HFFc6 (cell line): ENCODE results near the gene UNKL. TPM values are rescaled to one million over a fixed set of nuclear protein-coding genes. Genes with fewer than 3 reads are reported as not detected.

ENCODE experiments used
- DNase-seq: peaks from one replicate; pipeline ENCODE4 v3.0.0-alpha.2; 2018
- H3K27ac Mint-ChIP-seq: 2 replicates; pipeline ENCODE4 v1.8.0; 2020; ENCODE audit warnings: mild to moderate bottlenecking, mixed read lengths
- H3K27me3 Mint-ChIP-seq: 2 replicates; pipeline ENCODE4 v1.8.0; 2021; ENCODE audit warnings: mild to moderate bottlenecking, moderate library complexity, mixed read lengths; ENCODE audit not compliant: insufficient read depth
- H3K36me3 Mint-ChIP-seq: 2 replicates; pipeline ENCODE4 v1.8.0; 2021; ENCODE audit warnings: low read depth, mixed read lengths
- H3K4me1 Mint-ChIP-seq: 2 replicates; pipeline ENCODE4 v1.8.0; 2020; ENCODE audit warnings: low read depth, mixed read lengths
- H3K4me3 Mint-ChIP-seq: 2 replicates; pipeline ENCODE4 v1.8.0; 2020; ENCODE audit warnings: mild to moderate bottlenecking, moderate library complexity, mixed read lengths
- H3K9me3 Mint-ChIP-seq: 2 replicates; pipeline ENCODE4 v1.8.0; 2020; ENCODE audit warnings: mild to moderate bottlenecking, mixed read lengths
- total RNA-seq, 6 experiments: library from RNA; stranded (reverse); fragmentation: NEBNext Ultra II Directional; extraction: Animal tissue kit (Norgen Biotek cat#: 25700); gene quantifications; 2 replicates in 1 of 6; 3 replicates in 5 of 6; pipeline ENCODE4 v1.2.3, GENCODE V29; 2021
- TF ChIP-seq, protein P1 (sequence below): fragments of 200-600 bp; sonication (generic); IDR thresholded peaks from 2 replicates; pipeline ENCODE4 v1.5.0; 2021; ENCODE audit warnings: antibody characterized with exemption, mild to moderate bottlenecking

Gene UNKL
- total RNA-seq, 6 experiments from 2014 or later, result 15.0 to 22.6 (median 16.5) TPM

DNA sequence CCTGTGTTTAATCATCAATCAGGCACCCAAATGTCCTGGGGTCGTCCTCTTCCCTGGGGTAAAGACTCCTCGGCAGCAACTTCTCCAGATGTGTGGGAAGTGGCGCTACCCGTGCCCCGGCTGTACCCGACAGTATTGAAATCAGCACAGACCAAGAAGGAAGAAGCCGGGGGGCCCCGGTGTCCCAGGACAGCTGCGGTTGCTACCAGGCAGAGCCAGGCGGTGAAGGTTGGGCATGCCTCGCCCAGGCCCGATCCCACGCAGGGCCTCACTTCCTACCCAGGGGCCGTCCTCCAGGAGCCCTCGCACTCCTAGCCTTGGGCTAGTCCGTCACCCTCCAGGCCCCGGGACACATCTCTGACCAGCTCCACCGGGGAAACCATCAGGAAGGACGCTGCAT is 38.8 kb upstream of the UNKL start:
- Mint-ChIP-seq H3K27ac (no peak overlapping the region), H3K9me3 (no peaks in the 10 kb centered on the region), H3K4me1 (no peaks in the 10 kb centered on the region), H3K36me3 (peaks cover 5% of the 10 kb centered on the region; the same call in 1 of the 2 replicates), H3K4me3 (no peak overlapping the region), H3K27me3 (peaks cover 1% of the 10 kb centered on the region)
- DNase-seq, result no peak
- TF ChIP-seq, protein P1, sequence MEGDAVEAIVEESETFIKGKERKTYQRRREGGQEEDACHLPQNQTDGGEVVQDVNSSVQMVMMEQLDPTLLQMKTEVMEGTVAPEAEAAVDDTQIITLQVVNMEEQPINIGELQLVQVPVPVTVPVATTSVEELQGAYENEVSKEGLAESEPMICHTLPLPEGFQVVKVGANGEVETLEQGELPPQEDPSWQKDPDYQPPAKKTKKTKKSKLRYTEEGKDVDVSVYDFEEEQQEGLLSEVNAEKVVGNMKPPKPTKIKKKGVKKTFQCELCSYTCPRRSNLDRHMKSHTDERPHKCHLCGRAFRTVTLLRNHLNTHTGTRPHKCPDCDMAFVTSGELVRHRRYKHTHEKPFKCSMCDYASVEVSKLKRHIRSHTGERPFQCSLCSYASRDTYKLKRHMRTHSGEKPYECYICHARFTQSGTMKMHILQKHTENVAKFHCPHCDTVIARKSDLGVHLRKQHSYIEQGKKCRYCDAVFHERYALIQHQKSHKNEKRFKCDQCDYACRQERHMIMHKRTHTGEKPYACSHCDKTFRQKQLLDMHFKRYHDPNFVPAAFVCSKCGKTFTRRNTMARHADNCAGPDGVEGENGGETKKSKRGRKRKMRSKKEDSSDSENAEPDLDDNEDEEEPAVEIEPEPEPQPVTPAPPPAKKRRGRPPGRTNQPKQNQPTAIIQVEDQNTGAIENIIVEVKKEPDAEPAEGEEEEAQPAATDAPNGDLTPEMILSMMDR, result no peak

DNA sequence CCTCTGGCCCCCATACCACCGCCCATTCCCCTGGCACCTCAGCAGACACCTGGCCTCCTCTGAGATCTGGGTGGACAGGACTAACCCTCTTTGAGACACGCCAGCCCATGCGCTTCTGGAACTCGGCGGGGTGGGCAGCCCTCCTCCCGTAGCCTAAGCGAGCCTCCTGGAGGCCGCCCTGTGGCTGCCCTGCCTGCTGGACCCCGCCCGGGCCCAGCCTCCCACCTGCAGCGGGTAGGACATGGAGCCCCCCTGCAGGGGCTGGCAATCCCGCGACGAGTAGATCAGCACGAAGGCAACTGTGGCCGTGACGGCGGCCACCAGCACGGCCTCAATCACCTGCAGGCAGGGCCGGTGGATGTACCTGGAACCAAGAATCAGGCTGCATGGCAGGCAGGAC is 38.0 kb upstream of the UNKL start:
- Mint-ChIP-seq H3K4me3 (no peak overlapping the region), H3K27me3 (peaks cover 1% of the 10 kb centered on the region), H3K4me1 (no peaks in the 10 kb centered on the region), H3K36me3 (peaks cover 5% of the 10 kb centered on the region; the same call in 1 of the 2 replicates), H3K27ac (no peak overlapping the region), H3K9me3 (no peaks in the 10 kb centered on the region)
- DNase-seq, result no peak
- TF ChIP-seq, protein P1, result no peak

GRCh38 chr16:1451702-1452392 is 37.3 kb upstream of the UNKL start:
- no peak for DNase-seq
- no peaks in the 10 kb centered on the region for H3K4me1 Mint-ChIP-seq
- TF ChIP-seq, protein P1, result no peak
- H3K4me3 Mint-ChIP-seq, result no peak overlapping the region
- H3K9me3 Mint-ChIP-seq, result no peaks in the 10 kb centered on the region
- H3K36me3 Mint-ChIP-seq, result peaks cover 5% of the 10 kb centered on the region; the same call in 1 of the 2 replicates
- H3K27ac Mint-ChIP-seq, result no peak overlapping the region
- H3K27me3 Mint-ChIP-seq, result peaks cover 1% of the 10 kb centered on the region

GRCh38 chr16:1450841-1451240 is 36.3 kb upstream of the UNKL start:
- H3K27ac Mint-ChIP-seq, result no peak overlapping the region
- no peaks in the 10 kb centered on the region for H3K9me3 Mint-ChIP-seq
- DNase-seq, result no peak
- H3K36me3 Mint-ChIP-seq, result peaks cover 5% of the 10 kb centered on the region; the same call in 1 of the 2 replicates
- peaks cover 1% of the 10 kb centered on the region; the same call in 1 of the 2 replicates for H3K27me3 Mint-ChIP-seq
- no peaks in the 10 kb centered on the region for H3K4me1 Mint-ChIP-seq
- no peak overlapping the region for H3K4me3 Mint-ChIP-seq
- TF ChIP-seq, protein P1, result no peak

DNA sequence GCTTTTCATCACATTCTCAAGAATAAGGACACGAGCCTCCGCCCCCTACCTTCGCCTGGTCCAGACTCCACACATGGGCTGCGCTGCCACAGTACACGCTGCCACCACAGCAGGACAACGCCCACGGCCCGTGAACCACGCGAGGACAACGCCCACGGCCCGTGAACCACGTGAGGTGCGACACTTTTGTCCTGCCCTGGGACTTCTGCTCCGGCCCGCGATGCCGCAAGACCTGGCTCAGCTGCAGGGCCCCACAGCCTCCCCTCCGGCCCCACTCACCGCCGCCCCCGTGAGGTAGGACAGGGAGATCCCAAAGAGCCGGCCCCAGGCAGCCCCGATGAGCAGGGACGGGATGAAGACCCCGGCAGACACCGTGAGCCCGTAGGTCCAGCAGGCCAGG is 35.7 kb upstream of the UNKL start:
- TF ChIP-seq, protein P1, result no peak
- Mint-ChIP-seq H3K4me1 (no peaks in the 10 kb centered on the region), H3K36me3 (peaks cover 5% of the 10 kb centered on the region; the same call in 1 of the 2 replicates), H3K27ac (no peak overlapping the region), H3K4me3 (no peak overlapping the region), H3K9me3 (no peaks in the 10 kb centered on the region), H3K27me3 (peaks cover 1% of the 10 kb centered on the region; the same call in 1 of the 2 replicates)
- DNase-seq, result no peak
